Fibroblast of skin of right quadriceps (primary cell): Measurements from ENCODE around the gene DNAH12.
"Not testable (repeated sequence)": the region's sequence is repeated elsewhere in the genome, so short reads cannot be mapped to it uniquely, and the experiment has no call there.

Experiments
- DNase-seq: peaks from one replicate; pipeline ENCODE4 v3.0.0-alpha.2; 2013

DNAH12 gene

DNA sequence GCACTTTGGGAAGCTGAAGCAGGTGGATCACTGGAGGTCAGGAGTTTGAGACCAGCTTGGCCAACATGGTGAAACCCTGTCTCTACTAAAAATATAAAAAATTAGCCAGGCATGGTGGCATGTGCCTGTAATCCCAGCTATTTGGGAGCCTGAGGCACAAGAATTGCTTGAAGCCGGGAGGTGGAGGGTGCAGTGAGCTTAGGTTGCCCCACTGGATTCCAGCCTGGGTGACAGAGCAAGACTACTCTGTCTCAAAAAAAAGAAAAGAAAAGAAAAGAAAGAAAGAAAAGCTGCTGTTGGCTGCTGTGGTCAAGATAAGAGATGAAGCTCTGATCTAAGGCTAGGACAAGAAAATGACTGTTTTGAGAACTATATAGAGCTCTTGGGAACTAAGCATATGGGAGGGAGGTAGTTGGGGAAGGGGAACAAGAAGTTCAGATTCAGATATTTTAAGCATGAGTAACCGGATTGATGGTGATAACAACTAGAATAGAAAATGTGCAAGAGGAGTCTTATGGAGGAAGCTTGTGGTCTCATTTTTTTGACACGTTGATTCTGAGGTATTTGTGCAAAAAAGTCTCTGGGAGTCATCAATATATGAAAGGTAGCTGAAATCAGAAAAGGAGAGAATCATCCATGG lies 25.7 kb downstream of the DNAH12 start:
- peak; percentile 33 for DNase-seq

DNA sequence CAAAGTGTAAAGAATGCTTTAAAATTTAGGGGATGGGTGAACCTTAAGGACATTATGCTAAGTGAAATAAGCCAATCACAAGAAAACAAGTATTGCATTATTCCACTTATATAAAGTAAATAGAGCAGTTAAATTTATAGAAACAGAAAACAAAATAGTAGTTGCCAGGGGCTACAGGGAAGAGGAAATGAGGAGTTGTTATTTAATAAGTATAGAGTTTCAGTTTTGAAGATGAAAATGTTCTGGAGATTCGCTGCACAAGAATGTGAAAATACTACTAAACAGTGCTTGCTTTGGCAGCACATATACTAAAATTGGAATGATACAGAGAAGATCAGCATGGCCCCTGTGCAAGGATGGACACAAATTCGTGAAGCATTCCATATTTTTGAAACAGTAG lies 32.0 kb downstream of the DNAH12 start:
- DNase-seq = peak; percentile 29

DNA sequence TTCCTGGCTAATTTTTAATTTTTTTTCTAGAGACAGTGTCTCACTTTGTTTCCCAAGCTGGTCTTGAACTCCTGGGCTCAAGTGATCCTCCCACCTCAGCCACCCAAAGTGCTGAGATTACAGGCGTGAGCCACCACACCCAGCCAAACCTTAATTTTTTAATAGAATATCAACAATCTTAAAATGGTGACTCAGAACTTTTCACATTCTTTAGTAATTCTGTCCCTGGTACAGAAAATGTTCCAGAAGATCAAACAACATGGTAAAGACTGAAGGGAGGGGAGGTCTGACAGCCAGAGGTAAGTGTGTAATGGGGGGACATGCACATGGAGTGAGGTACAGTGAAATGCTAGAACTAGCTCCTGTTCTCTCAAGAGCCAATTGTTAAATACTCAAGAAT lies 38.2 kb downstream of the DNAH12 start:
- DNase-seq = no peak

DNA sequence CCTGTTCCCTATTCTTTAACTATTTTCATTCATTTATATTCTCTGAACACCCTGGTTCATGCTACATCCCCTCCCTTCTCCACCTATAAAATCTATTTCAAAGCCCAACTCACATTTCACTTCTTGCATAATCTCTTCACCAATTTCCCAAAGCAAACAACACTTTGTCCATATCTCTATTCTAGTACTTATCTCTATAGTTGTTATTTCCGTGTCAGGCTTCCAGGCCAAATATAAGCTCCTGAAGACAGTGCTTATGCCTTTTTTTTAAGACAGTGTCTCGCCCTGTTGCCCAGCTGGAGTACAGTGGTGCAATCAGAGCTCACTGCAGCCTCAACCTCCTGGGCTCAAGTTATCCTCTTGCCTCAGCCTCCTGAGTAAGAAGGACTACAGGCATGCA lies 43.6 kb downstream of the DNAH12 start:
- no peak for DNase-seq

DNA sequence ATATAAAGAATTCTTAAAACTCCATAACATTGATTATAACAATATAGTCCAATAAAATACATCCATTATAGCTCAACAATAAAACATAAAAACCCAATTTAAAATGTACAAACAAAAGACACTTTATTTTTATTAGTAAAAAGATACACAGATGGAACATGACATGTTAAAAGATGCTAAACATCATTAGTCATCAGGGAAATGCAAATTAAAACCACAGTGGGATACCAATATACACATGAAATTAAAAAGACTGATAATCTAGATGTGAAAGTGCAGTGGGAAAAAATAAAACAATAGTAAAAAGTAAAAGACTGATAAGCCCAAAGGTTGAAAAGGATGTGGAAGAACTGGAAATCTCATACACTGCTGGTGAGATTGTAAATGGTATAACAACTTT lies 46.2 kb downstream of the DNAH12 start:
- no peak for DNase-seq

DNA sequence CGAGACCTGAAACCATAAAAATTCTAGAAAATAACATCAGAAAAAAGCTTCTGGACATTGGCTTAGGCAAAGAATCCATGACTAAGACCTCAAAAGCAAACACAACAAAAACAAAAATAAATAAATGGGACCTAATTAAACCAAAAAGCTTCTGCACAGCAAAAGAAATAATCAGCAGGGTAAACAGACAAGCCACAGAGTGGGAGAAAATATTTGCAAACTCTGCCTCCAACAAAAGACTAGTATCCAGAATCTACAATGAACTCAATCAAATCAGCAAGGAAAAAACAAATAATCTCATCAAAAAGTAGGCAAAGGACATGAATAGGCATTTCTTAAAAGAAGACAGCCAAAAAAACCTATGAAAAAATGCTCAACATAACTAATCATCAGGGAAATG lies 59.6 kb downstream of the DNAH12 start:
- DNase-seq = no peak

DNA sequence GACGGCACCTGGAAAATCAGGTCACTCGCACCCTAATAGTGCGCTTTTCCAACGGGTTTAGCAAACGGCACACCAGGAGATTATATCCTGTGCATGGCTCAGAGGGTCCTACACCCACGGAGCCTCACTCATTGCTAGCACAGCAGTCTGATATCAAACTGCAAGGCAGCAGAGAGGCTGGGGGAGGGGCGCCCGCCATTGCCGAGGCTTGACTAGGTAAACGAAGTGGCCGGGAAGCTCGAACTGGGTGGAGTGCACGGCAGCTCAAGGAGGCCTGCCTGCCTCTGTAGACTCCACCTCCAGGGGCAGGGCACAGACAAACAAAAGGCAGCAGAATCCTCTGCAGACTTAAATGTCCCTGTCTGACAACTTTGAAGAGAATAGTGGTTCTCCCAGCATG lies 67.0 kb downstream of the DNAH12 start:
- not testable (repeated sequence) for DNase-seq

DNA sequence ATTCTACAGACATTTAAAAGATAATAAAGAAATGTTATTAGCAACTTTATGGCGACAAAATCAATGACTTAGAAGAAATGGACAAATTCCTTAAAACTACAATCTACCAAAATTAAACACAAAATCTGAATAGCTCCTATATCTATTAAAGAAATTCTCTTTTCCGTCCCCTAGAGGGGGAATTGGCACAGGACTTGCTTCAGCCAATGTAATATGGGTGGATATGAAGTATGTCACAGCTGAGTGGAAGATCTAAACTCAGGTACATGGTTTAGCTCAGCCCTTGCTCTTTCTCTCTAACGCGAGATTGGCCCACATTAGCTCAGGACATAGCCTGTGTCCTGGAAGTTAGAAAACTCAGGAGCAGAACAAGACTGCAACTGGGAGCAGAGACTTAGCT lies 79.3 kb downstream of the DNAH12 start:
- DNase-seq = no peak

DNA sequence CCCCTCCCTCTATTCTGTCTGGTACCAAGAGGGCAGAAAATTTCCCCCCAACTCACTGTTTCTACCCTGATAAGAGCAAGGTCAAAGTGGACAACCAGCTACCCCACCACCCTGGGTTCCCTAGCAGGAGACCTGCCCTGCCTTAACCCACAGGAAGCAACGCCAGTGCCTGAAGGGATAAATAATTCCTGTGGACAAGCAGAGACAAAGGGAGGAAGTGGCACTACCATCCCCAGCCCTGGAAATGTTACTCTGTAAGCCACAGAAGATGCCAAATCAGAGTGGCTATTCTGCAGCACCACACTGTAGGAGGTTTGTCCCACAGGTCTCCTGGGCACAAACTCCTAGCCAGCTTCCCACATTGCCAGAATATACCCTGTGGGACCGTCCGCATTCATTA lies 80.1 kb downstream of the DNAH12 start:
- DNase-seq = no peak

DNA sequence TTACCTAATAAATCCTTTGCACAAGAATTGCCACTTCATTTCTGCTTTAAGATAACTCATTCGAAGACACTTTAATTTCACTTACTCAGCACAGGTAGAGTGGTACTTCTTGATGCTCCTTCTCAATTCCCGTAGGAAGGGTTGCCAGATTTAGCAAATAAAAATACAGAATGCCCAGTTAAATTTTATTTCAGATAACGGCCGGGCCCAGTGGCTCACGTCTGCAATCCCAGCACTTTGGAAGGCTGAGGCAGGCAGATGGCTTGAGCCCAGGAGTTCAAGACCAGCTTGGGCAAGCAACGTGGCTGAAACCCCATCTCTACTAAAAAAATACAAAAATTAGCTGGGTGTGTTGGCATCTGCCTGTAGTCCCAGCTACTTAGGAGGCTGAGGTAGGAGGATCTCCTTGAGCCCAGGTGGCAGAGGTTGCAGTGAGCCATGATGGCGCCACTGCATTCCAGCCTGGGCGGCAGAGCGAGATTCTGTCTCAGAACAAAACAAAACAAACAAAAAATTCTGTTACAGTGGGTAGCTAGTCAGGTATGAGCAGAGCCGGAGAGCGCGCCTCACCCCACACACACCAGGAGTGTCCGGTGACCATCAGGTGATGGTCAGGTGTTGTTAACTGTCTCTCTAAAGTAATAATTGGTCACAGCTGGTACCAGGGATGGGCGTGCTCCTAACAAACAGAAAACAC lies 92.8 kb downstream of the DNAH12 start:
- no peak for DNase-seq

DNA sequence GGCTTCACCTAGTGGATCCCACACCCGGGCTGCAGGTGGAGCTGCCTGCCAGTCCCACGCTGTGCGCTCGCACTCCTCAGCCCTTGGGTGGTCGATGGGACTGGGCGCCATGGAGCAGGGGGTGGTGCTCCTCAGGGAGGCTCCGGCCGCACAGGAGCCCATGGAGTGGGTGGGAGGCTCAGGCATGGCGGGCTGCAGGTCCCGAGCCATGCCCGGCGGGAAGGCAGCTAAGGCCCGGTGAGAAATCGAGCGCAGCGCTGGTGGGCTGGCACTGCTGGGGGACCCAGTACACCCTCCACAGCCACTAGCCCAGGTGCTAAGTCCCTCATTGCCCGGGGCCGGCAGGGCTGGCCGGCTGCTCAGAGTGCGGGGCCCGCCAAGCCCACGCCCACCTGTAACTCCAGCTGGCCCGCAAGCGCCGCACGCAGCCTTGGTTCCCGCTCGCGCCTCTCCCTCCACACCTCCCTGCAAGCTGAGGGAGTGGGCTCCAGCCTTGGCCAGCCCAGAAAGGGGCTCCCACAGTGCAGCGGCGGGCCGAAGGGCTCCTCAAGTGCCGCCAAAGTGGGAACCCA lies 94.8 kb downstream of the DNAH12 start:
- not testable (repeated sequence) for DNase-seq

DNA sequence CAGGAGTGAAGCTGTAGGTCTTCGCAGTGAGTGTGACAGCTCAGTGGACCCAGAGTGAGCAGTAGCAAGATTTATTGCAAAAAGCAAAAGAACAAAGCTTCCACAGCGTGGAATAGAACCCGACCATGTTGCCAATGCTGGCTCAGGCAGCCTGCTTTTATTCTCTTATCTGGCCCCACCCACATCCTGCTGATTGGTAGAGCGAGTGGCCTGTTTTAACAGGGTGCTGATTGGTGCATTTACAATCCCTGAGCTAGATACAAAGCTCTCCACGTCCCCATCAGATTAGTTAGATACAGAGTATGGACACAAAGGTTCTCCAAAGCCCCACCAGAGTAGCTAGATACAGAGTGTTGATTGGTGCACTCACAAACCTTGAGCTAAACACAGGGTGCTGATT lies 95.7 kb downstream of the DNAH12 start:
- not testable (repeated sequence) for DNase-seq

DNA sequence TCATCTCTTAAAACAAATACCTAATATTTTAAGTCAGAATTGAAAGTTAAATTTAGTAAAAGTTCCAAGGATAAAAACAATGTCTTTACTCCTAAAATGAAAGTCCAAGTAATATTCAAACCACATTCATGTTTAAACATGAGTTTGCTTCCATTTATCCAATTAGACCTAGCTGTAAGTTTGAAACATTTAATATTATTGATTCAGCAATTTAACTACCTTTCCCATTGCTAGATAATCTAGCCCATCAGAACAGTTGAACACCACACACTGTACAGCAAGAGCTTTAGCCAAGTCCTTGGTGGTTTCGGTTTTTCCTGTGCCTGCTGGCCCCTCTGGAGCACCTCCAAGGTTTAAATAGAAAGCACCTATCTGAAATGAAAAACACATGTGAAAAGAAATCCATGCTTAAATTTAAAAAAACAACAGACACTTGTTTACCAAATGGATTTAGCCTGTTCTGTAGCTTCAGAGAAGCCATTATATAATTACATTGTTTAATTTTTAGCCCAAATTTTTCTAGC lies 97.8 kb downstream of the DNAH12 start:
- DNase-seq = peak; percentile 19

DNA sequence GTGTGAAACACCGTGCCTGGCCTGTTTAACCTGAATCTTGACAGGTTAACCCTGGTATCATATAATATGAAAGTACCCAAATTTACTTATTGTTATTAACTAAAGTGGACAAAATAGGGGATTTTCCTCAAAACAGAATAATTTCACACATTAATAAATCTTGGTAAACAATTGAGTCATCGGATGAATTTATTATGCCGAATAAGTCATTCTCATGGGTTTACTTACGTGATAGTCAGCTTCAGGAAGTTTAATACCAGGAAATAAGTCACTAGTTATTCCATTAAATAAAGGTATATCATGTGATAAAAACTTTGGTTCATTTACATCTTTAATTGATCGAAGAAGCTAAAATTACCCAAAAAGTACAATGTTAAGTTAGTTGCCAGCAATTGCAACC lies 99.7 kb downstream of the DNAH12 start:
- DNase-seq = no peak

DNA sequence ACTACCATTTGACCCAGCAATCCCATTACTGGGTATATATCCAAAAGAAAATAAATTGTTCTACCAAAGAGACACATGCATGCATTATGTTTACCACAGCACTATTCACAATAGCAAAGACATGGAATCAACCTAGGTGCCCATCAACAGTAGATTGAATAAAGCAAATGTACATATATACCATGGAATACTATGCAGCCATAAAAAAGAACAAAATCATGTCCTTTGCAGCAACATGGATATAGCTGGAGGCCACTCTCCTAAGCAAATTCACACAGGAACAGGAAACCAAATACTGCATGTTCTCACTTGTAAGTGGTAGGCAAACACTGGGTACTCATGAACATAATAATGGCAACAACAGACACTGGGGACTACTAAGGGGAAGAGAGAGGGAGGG lies 104.0 kb downstream of the DNAH12 start:
- not testable (repeated sequence) for DNase-seq

DNA sequence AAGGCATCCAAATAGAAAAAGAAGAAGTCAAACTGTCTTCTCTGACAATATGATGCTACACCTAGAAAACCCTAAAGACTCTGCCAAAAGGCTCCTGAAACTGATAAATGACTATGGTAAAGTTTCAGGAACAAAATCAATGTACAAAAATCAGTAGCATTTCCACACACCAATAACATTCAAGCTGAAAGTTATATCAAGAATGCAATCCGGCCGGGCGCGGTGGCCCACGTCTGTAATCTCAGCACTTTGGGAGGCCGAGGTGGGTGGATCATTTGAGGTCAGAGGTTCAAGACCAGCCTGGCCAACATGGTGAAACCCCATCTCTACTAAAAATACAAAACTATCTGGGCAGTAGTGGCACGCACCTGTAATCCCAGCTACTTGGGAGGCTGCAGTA lies 105.7 kb downstream of the DNAH12 start:
- not testable (repeated sequence) for DNase-seq

DNA sequence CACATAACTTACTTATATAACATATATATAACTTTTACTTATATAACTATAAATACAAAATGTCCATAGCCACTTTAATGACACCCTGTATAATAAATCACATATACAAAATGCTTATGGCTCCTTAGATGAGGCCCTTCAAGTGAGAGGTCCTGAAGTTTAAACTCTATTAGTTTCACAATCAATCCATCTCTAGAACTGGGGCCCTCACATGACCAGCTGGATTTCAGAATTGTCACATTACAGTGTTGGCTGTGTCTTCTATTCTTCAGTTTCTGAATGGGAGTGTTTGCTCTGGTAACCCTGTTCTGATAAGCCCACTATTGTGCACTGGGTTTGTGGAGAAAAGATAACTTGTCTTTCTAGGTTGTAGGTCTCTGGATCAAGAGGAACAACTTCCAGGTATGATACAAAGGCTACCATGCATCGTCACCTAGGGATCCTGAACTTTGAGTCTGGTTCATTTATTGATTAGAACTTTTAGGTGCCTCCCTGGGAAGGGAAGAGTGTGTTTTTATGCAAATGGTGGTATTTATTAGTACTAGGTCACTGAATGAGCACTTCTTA lies 107.9 kb downstream of the DNAH12 start:
- no peak for DNase-seq

DNA sequence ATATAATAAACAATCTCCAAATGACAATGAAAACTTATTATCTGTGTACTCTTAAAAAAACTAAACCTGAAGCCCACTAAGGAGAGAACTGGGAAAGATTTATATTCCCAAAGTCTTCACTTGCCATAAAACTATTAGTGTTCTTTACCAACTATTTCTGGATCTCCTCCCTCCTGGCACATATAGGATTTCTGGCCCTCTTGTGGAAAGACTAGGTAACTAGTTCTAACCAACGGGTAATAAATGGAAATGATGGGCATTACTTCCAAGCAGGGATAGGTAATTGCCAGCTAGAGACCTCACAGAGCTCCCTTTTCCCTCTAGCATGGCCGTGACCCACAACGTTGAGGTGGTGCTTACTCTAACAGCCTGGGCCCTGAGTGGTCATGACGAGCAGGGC lies 110.1 kb downstream of the DNAH12 start:
- DNase-seq = peak; percentile 4

DNA sequence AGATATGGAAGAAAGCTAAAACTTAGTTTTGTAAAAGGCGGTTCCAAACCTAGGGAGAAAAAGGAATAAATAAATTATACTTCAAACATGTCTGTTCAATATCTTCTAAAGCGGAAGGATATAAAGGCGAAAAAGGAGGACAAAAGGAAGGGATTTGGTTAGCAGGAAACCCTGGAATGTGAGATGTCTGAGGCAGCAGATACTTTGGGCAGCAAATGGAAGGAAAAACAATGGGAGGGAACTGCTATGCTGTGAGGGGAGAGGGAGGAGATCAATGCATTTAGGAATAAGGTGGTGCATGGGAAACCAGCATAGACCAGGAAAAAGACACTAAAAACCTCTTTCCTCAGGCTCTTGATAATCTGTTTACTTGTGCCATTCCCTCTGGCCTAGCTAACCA lies 120.8 kb downstream of the DNAH12 start:
- no peak for DNase-seq

DNA sequence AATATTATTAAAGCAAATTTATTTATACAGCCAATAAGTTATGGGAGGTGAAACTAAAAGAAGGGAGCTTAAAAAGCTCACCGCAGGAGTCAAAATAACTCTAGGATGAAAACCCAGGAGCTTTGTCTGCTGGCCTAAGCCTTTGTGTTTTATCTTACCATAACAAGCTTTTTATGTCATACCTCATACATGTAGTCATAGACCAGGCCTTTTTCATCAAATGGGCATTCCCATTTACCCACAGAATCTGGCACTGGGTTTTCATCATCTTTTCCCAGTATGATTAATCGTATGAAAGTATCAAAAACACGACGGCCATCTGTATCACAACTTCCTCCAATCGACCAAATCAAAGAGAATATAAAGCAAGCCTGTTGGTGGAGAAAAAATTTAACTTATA lies 122.8 kb downstream of the DNAH12 start:
- no peak for DNase-seq

DNA sequence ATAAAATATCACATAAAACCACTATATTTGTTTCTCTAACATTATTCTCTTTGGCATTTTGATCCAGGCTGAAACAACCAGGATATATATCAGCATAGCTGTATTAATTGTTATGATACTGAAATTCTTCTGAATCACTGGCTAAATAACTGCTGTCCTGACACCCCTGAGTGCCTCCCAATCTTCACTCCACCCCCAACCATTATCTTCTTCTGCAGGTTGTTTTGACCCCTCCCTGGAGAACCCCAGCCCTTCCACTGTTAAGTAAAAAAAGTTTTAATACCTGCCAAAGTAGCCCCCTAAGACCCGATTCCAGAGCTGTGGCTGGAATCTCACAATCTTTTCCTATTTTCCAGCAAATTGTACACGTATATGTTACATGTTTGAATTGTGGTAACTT lies 124.1 kb downstream of the DNAH12 start:
- no peak for DNase-seq

DNA sequence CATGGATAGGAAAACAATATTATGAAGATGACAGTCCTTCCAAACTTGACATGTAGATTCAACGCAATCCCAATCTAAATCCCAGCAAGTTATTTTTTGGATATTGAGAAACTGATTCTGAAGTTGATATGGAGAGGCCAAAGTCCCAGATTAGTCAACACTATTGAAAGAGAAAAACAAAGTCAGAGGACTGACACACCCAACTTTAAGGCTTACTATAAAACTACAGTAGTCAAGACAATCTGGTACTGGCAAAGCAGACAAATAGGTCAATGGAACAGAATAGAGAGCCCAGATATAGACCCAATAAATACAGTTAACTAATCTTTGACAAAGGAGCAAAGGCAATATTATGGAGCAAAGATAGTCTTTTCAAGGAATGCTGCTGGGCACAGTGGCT lies 132.4 kb downstream of the DNAH12 start:
- DNase-seq = no peak

DNA sequence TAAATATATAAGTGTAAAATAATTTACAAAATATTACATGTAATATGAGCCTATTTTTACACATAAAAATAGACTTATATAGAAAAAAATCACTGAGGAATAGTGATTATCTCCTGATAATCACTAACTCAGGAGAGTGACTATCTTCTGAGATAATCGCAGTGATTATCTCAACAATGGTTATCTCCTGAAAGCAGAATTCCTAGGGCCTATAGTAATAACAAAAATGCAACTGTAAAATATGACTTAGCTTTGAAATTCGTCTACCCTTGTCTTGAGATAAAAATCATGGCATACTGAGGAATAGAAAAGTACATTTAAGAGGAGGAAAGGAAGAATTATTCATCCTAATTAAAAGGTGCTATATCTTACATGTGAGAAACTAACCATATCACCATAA lies 134.7 kb downstream of the DNAH12 start:
- no peak for DNase-seq

DNA sequence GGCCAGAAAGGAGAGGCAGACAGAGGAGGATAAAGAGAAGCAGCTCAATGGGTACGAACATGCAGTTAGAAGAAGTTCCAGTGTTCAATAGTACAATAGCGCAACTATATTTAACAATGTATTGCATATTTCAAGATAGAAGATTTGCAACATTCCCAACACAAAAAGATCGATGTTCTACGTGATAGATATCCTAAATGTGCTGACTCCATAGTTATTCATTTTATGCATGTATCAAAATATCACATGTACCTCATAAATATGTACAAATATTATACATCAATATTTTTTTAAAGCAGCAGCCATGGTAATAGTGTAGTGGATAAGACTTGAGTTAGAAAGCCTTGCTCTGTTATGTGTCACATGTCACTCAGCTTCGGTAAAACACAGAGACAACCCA lies 141.5 kb downstream of the DNAH12 start:
- no peak for DNase-seq
